T follicular helper cell (primary cell): ENCODE results near the gene SKOR2.
A peak's percentile ranks its signal among the peaks of the same experiment; 100 is the strongest.
"Not testable (repeated sequence)": the region's sequence is repeated elsewhere in the genome, so short reads cannot be mapped to it uniquely, and the experiment has no call there.

Experiments
- DNase-seq: peaks from one replicate; pipeline ENCODE4 v3.0.0-alpha.2; 2020; ENCODE audit warnings: low read depth

SKOR2 gene

DNA sequence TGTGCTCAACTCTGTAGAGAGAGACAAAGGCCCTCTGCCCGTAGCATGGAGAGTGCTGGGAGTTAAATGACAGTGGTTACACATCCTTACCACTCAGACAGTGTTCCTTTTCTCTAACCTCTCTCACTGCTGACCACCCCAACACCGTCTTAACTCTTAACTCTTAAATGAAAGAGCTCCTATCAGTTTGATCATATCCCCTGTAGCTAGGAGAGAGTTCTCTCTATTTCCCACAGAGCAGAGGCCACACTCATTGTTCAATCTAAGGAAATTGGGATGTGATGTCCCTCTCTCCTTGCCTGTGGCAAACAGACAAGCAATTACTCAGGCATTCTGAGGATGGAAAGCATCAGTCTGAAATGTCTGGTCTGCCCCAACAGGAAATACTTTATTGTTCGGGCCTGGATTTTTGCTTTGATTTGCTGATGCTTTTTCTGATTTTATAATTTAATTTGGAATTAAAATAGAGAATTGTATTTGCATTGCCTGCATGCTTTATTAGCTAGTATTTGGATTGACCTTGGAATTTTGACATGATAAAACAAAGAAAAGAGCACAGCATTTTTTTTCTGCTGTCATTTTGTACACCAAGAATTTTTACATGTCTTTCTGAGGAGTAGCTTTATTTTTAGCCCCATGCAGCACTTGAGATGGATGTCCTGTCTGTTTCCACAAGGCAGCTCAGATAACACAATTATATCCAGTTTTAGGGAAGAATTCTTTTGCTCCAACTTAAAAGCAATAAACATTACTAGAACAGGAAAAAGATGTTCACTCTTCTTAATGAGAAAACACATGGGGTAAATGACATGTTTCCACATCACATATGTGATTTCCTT is 47.6 kb downstream of the SKOR2 start:
- no peak for DNase-seq

DNA sequence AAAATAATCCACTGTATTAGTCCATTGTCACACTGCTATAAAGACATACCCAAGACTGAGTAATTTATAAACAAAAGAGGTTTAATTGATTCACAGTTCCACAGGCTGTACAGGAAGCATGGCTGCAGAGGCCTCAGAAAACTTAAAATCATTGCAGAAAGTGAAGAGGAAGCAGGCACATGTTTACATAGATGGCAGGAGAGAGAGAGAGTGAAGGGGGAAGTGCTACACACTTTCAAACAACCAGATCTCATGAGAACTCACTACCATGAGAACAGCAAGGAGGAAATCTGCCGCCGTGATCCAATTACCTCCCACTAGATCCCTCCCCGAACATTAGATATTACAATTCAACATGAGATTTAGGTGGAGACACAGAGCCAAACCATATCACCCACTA is 55.5 kb downstream of the SKOR2 start:
- not testable (repeated sequence) for DNase-seq

DNA sequence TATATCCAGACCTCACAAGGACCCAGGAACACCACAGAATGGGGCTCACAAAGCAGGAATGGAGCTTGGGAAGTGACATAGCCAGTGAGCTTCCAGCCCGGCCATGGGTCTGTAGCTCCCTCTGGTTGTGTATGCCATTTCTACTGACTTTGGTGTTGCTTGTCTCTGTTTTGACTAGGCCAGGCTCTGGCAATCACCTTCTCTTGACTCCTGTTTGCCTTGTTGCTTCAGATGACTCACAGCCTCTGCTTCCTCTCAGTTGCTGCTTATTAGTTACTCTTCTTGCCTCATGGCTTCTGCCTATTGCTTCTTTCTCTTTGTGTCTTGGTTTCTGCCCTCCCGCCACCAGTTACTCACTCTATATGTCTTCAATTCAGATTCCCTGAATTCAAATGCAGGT is 59.5 kb downstream of the SKOR2 start:
- DNase-seq = no peak

DNA sequence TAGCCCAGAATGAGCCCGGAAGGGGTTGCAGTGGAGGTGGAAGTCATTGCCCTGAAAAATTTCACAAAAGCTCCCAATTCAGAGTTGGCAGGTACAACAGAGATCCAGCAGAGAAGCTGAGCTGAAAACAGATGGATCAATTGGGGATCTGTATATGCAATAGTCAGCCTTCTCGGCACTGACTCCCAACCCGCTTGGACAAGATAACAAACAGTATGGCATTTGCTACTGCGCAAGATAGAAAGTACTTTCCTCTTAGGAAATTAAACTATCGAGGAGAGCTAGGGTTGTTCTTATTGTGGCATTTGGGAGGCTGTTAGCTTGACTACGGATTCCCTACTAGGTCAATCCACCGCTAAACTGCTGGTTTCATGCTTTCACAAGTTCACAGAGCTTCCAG is 63.7 kb downstream of the SKOR2 start:
- no peak for DNase-seq

DNA sequence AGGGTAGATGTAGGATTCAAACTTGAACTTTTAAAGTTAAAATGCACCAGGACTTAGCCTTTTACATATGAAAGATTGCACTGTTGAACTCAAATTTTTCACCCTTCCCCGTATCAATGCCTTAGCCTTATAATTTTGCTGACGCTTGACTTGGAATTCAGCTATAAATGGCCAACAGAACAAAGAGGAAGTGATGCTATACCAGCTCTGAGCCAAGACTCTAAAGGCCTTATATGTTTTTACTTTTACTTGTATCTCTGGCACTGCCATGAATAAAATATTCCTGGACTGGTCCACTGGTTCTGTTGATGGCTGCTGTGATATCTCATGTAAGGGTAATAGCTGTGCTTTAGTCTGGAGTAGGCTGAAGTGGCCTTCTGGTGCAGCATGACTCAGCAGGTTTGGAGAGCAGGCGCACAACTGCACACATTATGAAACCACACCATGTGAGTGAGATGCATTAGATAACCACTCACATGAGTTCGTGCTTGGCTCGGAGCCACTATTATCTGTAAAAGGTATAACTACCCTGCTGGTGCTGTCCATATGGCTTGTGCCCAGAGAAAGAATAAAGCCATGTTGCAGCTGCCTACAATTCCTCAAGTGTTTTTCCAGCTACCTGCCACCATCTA is 66.9 kb downstream of the SKOR2 start:
- no peak for DNase-seq

DNA sequence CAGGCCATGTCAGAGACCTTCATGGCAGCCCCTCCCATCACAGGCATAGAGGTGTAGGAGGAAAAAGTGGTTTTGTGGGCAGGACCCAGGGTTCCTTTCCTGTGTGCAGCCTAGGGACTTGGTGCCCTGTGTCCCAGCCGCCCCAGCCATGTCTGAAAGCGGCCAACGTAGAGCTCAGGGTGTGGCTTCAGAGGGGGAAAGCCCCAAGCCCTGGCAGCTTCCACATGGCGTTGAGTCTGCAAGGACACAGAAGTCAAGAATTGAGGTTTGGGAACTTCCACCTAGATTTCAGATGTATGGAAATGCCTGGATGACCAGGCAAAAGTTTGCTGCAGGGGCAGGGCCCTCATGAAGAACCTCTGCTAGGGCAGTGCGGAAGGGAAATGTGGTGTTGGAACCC is 69.3 kb downstream of the SKOR2 start:
- DNase-seq = not testable (repeated sequence)

DNA sequence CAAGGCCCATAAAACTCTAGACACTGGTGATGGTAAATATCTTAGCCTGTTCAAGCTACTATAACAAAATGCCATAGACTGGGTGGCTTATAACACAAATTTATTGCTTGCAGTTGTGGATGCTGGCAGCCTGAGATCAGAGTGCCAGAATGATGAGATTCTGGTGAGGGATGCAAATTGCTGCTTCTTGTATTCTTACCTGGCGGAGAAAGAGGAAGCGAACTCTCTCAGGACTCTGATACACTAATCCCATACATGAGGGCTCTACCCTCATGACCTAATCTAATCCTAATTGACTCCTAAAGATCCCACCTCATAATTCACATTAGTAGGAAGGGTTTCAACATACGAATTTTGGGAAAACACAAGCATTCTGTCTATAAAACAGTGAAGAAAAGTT is 70.7 kb downstream of the SKOR2 start:
- no peak for DNase-seq

DNA sequence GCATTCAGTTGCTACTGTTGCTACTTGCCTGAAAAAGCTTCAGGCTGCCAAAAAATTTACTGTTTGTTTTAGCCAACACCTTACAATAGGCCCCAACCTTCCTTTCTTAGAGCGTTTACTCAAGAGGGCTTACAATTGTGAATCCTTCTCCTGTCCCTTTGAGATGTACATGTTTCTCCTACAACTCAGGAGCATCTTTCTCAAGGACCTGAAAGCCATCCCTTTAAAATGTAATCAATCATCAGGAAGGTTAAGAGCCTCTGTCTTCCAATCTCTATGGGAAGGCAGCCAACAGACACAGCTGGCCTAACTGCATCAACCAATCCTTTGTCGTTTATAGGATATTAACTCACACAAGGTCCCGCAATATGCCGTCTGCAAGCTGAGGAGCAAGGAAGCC is 71.9 kb downstream of the SKOR2 start:
- DNase-seq = no peak

GRCh38 chr18:47175898-47176575 is 75.4 kb downstream of the SKOR2 start, which contains the start of gene IER3IP1:
Gene IER3IP1 (minus strand): TSS chr18:47176364. CDS start chr18:47176277, 87 bp downstream.
- peak; percentile 80 for DNase-seq

DNA sequence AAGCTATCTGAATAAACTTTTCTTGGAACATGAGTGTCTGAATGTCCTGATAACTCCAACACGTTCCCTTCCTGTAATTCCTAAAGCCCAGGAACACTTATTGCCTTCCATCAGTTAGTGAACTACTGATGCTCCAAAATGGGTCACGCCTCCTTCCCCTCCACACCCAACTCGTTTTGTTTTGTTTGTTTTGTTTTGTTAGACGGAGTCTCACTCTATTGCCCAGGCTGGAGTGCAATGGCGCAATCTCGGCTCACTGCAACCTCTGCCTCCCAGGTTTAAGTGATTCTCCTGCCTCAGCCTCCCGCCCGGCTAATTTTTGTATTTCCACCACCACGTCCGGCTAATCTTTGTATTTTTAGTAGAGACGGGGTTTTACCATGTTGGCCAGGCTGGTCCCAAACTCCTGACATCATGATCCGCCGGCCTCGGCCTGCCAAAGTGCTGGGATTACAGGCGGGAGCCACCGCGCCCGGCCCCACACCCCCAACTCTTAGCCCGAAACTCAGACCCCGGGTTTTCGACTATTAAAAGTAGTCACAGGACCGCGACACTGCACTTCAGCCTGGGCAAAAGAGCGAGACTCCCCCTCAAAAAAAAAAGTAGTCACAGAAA is 76.1 kb downstream of the SKOR2 start:
- no peak for DNase-seq

DNA sequence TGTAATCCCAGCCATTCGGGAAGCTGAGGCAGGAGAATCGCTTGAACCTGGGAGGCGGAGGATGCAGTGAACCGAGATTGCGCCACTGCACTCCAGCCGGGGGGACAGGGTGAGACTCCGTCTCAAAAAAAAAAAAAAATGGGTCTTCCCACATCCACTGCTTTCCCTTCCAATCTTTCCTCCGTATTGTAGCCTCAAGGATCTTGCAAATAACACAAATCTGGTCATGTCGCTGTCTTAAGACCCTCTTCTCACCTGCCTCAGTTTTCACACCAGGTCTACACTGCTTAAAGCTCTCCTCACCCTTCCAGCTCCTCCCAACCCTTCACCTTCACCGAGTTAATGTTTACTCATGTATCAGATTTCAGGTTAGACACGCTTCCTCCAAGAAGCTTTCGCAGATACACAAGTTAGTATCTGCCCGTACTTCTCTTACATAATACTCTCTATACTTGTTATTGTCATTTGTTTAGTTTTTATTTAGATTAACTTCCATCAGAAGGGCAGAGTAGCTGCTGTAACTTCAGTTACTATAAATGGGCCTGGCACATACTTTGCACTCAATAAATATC is 76.8 kb downstream of the SKOR2 start:
- no peak for DNase-seq

DNA sequence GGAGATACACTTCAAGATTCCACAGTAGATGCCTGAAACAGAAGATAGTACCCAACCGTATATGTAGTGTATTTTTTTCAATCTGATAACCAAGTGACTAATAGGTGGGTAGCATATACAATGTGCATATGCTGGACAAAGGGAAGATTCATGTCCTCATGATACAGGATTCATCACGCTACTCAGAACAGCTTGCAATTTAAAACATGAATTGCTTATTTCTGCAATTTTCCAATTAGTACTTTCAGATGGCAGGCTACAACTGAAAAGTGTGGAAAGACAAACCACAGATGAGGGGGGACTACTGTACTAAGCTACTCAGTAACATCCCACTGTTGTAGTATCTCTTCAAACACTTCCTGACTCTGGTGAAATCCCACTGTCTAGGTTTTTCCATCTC is 79.0 kb downstream of the SKOR2 start:
- DNase-seq = no peak

DNA sequence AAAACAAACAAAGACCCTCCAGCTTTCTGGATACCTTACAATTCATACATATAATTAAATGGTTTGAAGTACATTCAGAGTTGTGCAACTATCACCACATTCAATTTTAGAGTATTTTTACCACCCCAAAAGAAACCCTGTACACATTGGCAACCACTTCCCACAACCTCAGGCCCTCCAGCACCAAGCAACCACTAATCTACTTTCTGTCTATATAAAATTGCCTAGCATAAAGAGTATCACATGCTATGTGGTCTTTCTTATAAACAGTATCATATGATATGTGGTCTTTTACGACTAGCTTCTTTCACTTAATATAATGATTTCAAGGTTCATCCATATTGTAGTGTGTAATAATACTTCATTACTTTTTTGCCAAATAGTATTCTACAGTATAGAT is 82.5 kb downstream of the SKOR2 start:
- no peak for DNase-seq

- DNase-seq = no peak
These were observed 83.0 kb downstream of the SKOR2 start for GRCh38 chr18:47168509-47168908.

DNA sequence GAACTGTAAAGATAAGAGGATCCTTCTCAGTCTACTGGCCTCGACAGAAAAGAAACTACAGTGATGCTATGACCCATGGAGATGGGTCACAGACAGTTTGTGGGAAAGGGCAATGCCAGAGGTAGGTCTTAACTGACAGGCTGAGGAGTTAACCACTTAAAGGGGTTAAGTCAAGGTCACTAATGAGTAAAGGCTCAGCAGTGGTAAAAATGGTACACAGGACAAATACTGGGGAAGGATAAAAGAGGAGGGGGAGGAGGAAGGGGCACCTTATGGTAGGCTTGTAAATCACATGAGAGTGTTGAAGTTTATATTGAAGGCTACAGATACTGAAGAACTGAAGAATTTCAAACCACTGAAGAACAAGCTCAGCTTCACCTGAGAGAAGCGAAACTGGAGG is 85.2 kb downstream of the SKOR2 start:
- DNase-seq = no peak

DNA sequence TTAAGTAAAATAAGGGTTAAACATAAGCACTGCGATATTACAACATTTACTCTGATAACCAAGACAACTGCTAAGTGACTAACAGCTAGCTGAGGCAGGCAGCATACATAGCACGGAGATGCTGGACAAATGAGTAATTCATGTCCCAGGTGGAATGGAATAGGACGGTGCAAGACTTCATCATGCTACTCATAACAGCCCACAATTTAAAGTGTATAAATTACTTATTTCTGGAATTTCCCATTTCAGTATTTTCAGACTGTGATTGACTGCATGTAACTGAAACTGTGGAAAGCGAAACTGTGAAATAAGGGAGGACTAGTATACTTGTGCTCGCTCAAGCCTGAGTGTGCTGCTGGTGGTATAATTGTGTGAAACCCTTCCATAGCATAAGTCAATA is 88.2 kb downstream of the SKOR2 start:
- no peak for DNase-seq

GRCh38 chr18:47160256-47160655 is 91.2 kb downstream of the SKOR2 start:
- no peak for DNase-seq

DNA sequence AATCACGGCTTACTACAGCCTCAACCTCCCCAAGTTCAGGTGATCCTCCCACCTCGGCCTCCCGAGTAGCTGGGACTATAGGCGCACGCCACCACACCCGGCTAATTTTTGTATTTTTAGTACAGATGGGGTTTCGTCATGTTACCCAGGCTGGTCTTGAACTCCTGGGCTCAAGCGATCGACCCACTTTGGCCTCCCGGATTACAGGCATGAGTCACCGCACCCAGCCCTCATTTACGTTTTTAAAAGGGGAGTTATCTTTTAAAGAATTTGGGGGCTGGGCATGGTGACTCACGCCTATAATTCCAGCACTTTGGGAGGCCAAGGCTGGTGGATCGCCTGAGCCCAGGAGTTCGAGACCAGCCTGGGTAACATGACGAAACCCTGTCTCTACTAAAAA is 93.1 kb downstream of the SKOR2 start:
- DNase-seq = not testable (repeated sequence)
